OCI-LY1 (cell line): ENCODE data around the gene CEACAM20.

Experiments
- H2AFZ ChIP-seq: fragments of 200-600 bp; sonication (generic), shearing (Covaris generic); 2 replicates; pipeline ENCODE4 v1.6.0; 2014; ENCODE audit warnings: antibody characterized with exemption, mild to moderate bottlenecking, low read length
- H3F3A ChIP-seq: fragments of 200-600 bp; sonication (generic), shearing (Covaris generic); 2 replicates; pipeline ENCODE4 v1.6.0; 2014; ENCODE audit warnings: mild to moderate bottlenecking, antibody characterized with exemption, low read length, moderate library complexity; ENCODE audit not compliant: insufficient read depth
- H3K27ac ChIP-seq: fragments of 200-600 bp; sonication (generic); 2 replicates; pipeline ENCODE4 v1.5.1; 2014; ENCODE audit warnings: low read length, mixed run types, mild to moderate bottlenecking, low read depth; ENCODE audit not compliant: poor library complexity, severe bottlenecking
- H3K27me3 ChIP-seq: fragments of 200-600 bp; sonication (generic); 2 replicates; pipeline ENCODE4 v1.6.0; 2014; ENCODE audit warnings: antibody characterized with exemption, mild to moderate bottlenecking, low read length, moderate library complexity; ENCODE audit not compliant: insufficient read depth
- H3K36me3 ChIP-seq: fragments of 200-600 bp; sonication (generic); 2 replicates; pipeline ENCODE4 v1.6.1; 2014; ENCODE audit warnings: mild to moderate bottlenecking, antibody characterized with exemption, low read length, moderate library complexity, mixed read lengths; ENCODE audit not compliant: insufficient read depth
- H3K4me1 ChIP-seq: fragments of 200-600 bp; sonication (generic); 2 replicates; pipeline ENCODE4 v1.5.1; 2014; ENCODE audit warnings: mild to moderate bottlenecking, low read length, moderate library complexity; ENCODE audit not compliant: insufficient read depth, severe bottlenecking
- H3K4me2 ChIP-seq: fragments of 200-600 bp; sonication (generic), shearing (Covaris generic); 2 replicates; pipeline ENCODE4 v1.6.1; 2014; ENCODE audit warnings: low read length
- H3K4me3 ChIP-seq: fragments of 200-600 bp; sonication (generic); 2 replicates; pipeline ENCODE4 v1.5.1; 2014; ENCODE audit warnings: low read length, low read depth, mild to moderate bottlenecking, mixed read lengths; ENCODE audit not compliant: poor library complexity, severe bottlenecking
- H3K79me2 ChIP-seq: fragments of 200-600 bp; shearing (Covaris generic); 2 replicates; pipeline ENCODE4 v1.6.1; 2016; ENCODE audit warnings: mixed run types, low read length, mixed read lengths; ENCODE audit not compliant: insufficient read depth
- H3K9ac ChIP-seq: fragments of 200-600 bp; sonication (generic), shearing (Covaris generic); 2 replicates; pipeline ENCODE4 v1.6.1; 2014; ENCODE audit warnings: mild to moderate bottlenecking, low read length, mixed read lengths
- H3K9me2 ChIP-seq: fragments of 200-600 bp; sonication (generic), shearing (Covaris generic); 2 replicates; pipeline ENCODE4 v1.6.1; 2014; ENCODE audit warnings: low read depth, mild to moderate bottlenecking, low read length, mixed read lengths
- H3K9me3 ChIP-seq: fragments of 200-600 bp; shearing (Covaris generic); 2 replicates; pipeline ENCODE4 v1.6.1; 2014; ENCODE audit warnings: low read length, mixed read lengths
- H4K20me1 ChIP-seq: fragments of 200-600 bp; sonication (generic), shearing (Covaris generic); 2 replicates; pipeline ENCODE4 v1.6.0; 2016; ENCODE audit warnings: mild to moderate bottlenecking, low read length; ENCODE audit not compliant: insufficient read depth
- CTCF ChIP-seq: fragments of 200-600 bp; sonication (generic), shearing (Covaris generic); IDR thresholded peaks from 2 replicates; pipeline ENCODE4 v1.5.1; 2017; ENCODE audit warnings: mild to moderate bottlenecking, antibody characterized with exemption, low read length, moderate library complexity, mixed read lengths
- EZH2 ChIP-seq: fragments of 200-600 bp; sonication (generic), shearing (Covaris generic); IDR thresholded peaks from 2 replicates; pipeline ENCODE4 v1.8.0; 2017; ENCODE audit warnings: borderline replicate concordance, mixed run types, mild to moderate bottlenecking, antibody characterized with exemption, low read length, moderate library complexity, mixed read lengths

Gene CEACAM20

GRCh38 chr19:44542671-44543070 is 13.2 kb upstream of the CEACAM20 start:
- H3K27ac ChIP-seq: no peak overlapping the region
- no peaks in the 10 kb centered on the region for H3K9me2 ChIP-seq
- no peaks in the 10 kb centered on the region for H3K27me3 ChIP-seq
- no peaks in the 10 kb centered on the region for H3K79me2 ChIP-seq
- H3K9ac ChIP-seq: no peak overlapping the region
- no peaks in the 10 kb centered on the region for H3F3A ChIP-seq
- no peaks in the 10 kb centered on the region for H3K36me3 ChIP-seq
- no peaks in the 10 kb centered on the region for H3K9me3 ChIP-seq
- TF ChIP-seq EZH2 (no peak), CTCF (no peak)
- H2AFZ ChIP-seq: no peak overlapping the region
- H3K4me2 ChIP-seq: no peak overlapping the region
- H3K4me3 ChIP-seq: no peak overlapping the region
- H4K20me1 ChIP-seq: no peaks in the 10 kb centered on the region
- no peaks in the 10 kb centered on the region for H3K4me1 ChIP-seq

- H3K36me3 ChIP-seq: no peaks in the 10 kb centered on the region
Measured at GRCh38 chr19:44540736-44541135, 11.3 kb upstream of the CEACAM20 start.

GRCh38 chr19:44539991-44540390 is 10.5 kb upstream of the CEACAM20 start:
- H2AFZ ChIP-seq: no peak overlapping the region
- no peaks in the 10 kb centered on the region for H3K36me3 ChIP-seq
- H3K9me2 ChIP-seq: no peaks in the 10 kb centered on the region
- no peak overlapping the region for H3K4me2 ChIP-seq
- H3K27me3 ChIP-seq: no peaks in the 10 kb centered on the region
- H3K27ac ChIP-seq: no peak overlapping the region
- H4K20me1 ChIP-seq: no peaks in the 10 kb centered on the region
- no peaks in the 10 kb centered on the region for H3K79me2 ChIP-seq
- no peaks in the 10 kb centered on the region for H3K9me3 ChIP-seq
- H3F3A ChIP-seq: no peaks in the 10 kb centered on the region
- no peak overlapping the region for H3K9ac ChIP-seq
- H3K4me1 ChIP-seq: no peaks in the 10 kb centered on the region
- TF ChIP-seq EZH2 (no peak), CTCF (no peak)
- H3K4me3 ChIP-seq: no peak overlapping the region

More at GRCh38 chr19:44540736-44541135, 11.3 kb upstream of the CEACAM20 start:
- Histone ChIP-seq H3K4me3 (no peak overlapping the region), H2AFZ (no peak overlapping the region), H3K27ac (no peak overlapping the region), H4K20me1 (no peaks in the 10 kb centered on the region), H3F3A (no peaks in the 10 kb centered on the region), H3K9ac (no peak overlapping the region), H3K79me2 (no peaks in the 10 kb centered on the region), H3K4me1 (no peaks in the 10 kb centered on the region), H3K9me3 (no peaks in the 10 kb centered on the region), H3K27me3 (no peaks in the 10 kb centered on the region), H3K9me2 (no peaks in the 10 kb centered on the region), H3K4me2 (no peak overlapping the region)
- TF ChIP-seq CTCF: no peak
- TF ChIP-seq EZH2: no peak
